Stimulated activated CD4-positive, alpha-beta T cell treated with anti-CD3 and anti-CD28 coated beads, Interleukin-4, amount 100 ng/mL, for 1 hour (primary cell): ENCODE results near the gene MSLN.

Experiments used
- DNase-seq: peaks from one replicate; pipeline ENCODE4 v3.0.0-alpha.2; 2020

Gene MSLN

DNA sequence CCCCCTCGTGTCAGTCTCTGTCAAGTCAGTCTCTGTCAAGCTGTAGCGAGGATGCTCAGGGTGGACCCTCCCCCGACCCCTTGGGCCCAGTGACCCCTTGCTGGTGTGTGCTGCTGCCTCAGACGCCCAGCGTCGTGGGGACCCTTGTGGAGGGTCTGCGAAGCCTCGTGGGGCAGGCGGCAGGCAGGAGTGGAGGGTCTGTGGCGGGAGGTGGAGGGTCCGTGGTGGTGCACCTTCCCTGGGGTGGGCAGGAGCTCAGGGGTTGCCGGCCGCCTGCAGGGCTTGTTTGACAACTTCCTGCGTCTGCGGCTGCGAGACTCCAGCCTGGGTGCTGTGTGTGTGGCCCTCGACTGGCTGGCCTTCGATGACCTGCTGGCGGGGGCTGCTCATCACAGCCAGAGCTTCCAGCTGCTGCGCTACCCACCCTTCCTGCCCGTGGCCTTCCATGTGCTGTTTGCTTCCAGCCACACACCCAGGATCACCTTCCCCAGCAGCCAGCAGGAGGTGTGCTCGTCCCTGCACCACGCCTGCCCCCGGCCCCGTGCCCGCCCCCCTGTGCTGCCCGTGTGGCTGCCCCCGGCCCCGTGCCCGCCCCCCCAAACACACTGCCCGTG is 34.4 kb downstream of the MSLN start:
- DNase-seq: no peak

DNA sequence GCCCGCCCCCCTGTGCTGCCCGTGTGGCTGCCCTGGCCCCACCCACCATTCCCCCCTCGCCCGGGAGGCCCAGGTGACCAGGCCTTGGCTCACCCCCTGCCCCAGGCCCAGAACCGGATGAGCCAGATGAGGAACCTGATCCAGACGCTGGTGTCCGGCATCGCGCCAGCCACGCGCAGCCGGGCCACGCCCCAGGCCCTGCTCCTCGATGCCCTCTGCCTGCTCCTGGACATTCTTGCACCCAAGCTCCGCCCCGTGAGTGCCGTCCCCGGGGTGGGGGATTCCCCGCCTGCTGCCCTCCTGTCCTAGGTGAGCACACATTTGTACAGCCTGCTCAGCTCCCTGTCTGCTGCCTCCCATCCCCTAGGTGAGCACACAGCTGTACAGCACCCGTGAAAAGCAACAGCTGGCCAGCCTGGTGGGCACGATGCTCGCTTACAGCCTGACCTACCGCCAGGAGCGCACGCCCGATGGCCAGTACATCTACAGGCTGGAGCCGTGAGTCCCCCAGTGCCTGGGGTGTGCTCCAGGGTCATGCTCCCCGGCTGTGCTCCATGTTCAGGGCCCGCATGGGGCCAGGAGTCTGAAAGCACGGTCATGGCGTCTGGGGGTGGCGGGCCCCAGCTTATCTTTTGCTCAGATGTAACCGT is 35.2 kb downstream of the MSLN start:
- no peak for DNase-seq

DNA sequence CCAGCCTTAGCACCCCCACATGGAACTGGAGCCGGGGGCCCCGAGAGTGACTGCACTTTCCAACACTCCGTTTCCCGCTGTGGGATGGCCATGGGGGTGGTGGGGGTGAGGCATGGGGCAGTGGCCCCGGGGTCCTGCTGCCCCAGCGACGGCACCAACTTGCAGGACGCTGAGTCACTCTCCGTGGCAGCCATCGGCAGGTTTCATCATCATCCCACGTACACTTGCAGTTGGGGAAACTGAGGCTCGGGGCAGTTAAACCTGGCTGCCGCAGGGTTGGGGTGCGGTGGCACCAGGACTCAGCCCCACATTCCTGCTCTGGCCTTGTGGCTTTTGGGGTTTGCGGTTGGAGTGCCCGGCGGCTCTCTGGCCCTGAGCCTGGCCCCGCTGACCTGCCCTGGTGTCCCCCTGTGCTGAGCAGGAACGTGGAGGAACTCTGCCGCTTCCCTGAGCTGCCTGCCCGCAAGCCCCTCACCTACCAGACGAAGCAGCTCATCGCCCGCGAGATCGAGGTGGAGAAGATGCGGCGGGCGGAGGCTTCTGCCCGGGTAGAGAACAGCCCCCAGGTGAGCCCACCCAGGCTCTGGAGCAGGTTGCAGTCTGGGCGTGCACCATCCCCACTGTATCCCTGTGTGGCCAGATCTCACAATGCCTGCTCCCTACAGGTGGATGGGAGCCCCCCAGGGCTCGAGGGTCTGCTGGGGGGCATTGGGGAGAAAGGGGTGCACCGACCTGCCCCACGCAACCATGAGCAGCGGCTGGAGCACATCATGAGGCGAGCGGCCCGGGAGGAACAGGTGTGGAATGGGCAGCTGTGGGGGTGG is 36.0 kb downstream of the MSLN start:
- no peak for DNase-seq

DNA sequence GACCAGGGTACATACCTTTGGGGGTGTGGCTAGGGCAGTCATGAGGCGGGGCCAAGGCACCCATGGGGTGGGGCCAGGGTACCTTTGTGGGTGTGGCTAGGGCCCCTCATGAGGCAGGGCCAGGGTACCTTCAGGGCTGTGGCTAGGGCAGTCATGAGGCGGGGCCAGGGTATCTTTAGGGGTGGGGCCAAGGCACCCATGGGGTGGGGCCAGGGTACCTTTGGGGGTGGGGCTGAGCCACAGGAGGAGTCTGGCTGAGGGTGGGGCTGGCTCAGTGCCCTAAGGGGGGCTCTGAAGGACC is 36.5 kb downstream of the MSLN start:
- no peak for DNase-seq

DNA sequence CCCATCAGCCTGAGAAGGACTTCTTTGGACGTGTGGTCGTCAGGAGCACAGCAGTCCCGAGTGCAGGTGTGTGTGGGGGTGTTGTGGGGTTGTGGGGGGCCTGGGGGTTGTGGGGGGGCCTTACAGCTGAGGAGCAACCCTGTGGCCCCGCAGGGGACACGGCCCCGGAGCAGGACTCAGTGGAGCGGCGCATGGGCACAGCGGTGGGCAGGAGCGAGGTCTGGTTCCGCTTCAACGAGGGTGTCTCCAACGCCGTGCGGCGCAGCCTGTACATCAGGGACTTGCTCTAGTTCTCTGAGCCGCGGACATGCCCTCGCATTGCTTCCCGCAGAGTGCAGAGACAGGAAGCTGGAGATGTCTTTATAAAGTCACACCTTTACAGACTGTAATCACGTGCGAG is 37.2 kb downstream of the MSLN start:
- no peak for DNase-seq

DNA sequence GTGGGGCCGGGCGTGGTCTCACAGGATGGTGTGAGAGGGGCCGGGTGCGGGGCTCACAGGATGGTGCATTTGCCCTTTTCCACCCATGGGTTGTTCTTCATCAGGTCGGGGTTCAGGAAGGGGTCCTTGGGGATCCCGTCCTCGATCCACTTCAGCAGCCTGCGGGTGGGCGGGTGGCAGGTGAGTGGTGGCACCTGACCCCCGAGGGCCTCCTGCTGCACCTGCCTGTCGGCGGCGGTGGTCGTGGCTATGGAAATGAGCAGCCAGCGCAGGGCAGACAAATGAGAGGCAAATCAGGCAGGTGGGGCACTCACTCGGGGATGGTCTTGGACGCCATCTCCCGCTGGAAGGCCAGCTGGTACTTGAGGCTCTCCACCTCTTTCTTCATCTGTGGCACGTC is 38.1 kb downstream of the MSLN start:
- DNase-seq: no peak

DNA sequence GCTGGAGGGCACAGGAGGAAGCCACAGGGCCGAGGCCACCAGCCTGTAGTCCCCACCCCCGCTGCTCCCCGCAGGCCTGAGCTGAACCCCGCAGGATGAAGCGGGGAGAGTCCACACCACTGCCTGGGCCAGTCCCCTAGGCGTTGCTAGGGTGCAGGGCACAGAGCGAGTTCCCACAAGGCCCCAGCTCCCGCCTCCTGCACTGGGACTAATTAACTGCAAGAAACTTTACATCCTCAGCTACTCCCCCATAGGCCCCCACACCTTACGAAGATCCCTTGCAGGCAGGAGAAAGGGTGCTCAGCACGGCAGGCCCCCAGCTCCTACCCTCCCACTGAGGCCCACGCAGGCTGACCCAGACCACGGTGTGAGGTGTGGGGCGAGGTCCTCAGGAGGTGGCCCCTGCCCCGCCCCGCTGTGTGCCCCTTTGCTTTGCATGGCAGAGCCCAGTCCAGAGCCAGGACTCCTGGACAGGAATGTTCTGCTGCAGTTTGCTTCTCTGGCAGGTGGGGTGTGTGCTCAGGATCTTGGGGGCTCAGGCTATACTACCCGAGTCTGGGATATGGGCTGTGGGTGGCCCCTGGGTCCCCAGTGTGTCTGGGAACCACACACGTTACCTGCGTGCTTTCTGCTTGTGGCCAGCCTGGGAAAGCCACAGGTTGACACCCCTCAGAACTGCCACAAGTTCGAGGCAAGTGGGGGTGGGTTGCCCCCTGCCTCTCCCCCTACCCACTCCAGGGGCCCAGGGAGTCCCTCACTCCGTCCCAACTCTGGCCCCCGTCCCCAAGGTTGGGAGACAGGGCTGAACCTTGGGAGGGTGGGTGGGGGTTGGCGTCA is 38.8 kb downstream of the MSLN start:
- no peak for DNase-seq

DNA sequence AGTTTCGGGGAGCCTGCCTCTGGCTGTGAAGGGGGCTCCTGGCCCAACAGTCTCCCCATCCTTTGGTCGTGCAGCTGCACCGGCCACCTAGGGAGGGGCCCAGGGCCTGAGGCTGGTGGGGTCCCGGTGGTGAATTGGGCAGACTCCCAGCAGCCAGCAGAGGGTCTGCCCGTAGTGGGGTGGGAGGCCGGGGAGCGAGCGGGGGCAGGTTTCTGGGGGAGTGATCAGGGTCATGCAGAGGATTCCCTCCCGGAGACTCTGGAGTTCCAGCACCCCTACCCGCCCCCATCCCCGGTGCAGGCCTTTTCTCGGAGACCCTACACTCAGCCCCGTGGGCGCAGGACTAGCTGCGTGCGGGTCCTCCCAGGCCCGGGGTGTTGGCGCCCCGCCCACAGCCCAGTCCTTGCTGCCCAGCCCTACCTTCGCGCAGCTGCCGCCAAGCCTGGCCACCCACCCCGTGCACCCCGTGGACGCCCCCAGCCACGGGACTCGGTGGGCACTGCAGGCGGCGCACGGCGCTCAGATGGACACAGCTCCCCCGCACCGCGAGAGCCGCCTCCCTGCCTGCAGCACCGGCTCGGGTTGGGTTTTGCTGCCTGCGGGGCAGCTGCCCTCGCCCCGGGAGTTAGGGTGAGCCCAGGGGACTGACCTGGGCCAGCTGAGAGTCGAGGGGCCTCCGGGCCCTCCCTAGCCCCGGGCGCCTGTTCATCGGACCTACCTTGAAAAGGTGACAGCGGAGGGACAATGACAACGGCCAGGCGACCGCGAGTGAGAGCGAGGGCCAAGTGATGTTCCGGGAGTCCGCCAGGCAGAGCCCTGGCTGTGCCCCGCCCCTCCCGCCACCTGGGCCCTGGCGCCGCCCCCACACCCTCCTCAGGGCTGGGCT is 39.7 kb downstream of the MSLN start, which contains the start of gene GNG13:
Gene GNG13, minus strand, starts transcription at position 787 of the 886 bp plus-strand sequence. CDS start 1,657 bp downstream, outside the sequence.
- DNase-seq: no peak

DNA sequence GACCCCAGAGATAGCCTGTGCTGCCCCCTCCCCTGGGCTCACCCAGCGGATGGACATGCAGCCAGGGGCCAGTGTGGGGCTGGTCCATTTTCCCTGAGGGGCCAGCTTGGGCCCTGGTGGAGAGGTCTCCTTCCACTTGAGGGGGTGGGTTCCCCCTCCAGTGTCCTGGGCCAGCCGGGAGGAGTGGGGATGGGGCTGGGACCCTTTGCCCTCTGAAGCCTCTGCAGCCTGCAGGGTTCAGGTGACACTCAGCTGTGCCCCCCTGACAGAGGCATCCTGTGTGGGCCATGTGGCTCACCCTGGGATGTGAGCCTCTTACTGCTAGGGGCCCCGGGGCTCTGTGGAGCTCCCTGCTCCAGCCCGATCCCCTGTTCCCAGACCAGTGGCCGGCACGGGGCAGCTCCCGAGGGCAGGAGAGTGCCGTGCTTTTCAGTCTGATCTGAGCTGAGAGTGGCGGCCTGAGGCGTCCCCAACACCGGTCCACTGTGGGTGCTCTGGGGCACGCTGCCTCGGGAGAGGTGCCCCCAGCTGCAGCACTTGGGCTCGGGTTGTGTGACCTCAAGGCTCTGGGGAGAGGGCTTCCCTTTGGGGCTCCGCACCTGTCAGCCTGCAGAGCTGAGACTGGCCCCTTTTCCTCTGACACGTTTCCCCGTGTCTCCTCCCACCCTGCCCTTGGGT is 40.4 kb downstream of the MSLN start:
- no peak for DNase-seq

DNA sequence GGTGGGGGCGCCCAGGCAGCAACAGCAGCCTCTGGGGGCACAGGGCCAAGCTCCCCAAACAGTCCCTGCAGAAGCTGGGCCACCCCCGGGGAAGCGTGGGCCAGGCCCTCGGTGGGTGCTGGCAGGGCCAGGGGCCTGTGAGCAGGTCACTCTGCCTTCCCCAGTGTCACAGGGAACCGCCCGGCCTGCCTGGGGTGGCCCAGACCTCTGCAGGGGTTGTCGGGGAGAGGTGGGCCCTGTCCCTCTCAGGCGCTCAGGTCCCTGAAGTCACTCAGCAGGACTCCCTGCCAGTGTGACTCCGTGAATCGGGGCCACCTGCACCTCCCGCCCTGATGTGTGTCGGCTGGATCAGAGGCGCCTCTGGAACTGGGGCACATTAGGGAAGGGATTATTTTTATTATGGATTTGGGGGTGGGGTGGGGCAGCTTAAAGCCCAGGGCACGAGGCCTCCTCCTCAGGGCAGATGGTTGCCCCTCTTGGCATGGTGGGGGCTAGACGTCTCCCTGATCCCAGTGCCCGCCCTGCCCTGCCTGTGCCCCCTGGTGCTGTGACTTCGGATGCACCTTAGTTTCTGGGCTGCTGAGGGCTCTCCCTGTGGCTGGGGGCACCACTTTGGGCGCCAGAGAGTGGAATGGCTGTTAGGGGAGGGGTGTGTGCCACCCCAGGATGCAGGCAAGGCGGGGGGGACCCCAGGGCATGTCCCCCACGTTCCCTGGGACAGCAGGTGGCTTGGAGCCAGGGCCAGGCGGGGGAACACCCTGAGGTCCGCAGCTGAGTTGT is 41.2 kb downstream of the MSLN start:
- DNase-seq: no peak

DNA sequence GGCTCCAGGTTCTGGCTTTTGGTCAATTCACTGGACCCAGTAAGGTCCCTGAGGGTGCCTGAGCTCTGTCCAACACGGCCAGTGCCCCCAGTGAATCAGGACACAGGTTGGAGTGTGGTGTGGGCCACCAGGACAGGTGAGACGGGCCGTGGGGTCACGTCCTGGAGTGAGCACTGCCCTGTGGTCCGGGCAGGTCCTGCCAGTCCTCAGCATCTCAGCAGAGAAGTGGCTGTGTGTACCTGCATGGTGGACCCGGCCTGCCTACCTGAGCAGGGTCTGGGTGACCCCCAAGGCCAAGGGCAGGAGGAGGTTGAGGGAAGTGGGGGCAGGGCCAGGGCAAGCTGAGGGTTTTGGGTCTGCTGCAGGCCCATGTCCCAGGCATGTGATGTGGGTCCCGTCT is 41.9 kb downstream of the MSLN start:
- no peak for DNase-seq

DNA sequence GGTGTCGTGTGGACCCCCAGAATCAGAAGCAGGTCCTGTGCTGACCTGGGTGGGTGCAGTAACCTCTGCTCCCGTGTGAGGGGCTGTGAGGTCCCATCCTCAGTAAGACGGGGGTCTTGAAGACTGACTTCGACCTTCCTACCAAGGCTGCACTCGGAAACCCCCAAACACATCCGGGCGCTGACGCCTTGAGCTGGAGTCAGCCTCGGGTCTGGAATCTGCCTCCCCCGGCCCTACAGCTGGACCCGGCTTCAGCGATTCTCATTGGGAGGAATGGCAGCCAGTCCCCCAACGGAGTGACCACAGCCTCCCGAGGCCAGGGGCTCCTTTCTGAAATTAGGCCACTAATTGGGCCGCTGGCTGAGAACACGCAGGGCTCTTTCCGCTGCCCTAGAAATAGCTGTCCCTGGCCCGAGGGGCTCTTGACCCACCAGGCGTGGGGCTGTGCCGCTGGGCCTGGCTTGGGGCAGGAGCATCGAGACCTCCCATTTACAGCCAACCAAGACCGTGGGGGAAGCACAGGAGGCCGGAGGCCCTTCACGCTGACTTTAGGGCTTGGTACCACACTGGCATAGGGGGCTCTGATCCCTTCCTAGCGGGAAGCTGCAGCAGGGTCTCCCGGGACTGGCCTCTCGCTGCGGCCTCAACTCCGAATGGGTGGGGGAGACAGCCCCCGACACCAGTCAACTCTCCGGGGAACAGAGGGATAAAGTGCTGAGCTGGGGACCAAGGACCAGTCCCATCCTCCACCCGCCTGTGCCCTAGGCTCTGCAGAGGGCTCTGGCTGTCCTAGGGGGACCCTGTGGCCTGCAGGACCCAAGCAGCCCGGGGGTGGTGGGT is 42.6 kb downstream of the MSLN start:
- no peak for DNase-seq

DNA sequence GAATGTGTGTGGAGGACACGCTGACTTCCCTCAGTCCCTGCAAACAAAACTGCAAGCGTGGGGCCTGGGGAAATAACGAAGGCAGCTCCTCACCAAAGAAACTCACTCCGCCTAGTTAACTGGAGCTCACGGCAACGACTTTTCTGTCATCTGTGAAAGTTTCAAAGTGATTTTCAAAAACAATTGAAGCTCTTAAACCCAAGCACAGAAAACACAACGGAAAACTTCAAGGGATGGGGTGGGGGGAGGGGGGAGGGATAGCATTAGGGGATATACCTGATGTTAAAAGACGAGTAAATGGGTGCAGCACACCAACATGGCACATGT is 43.2 kb downstream of the MSLN start:
- no peak for DNase-seq

DNA sequence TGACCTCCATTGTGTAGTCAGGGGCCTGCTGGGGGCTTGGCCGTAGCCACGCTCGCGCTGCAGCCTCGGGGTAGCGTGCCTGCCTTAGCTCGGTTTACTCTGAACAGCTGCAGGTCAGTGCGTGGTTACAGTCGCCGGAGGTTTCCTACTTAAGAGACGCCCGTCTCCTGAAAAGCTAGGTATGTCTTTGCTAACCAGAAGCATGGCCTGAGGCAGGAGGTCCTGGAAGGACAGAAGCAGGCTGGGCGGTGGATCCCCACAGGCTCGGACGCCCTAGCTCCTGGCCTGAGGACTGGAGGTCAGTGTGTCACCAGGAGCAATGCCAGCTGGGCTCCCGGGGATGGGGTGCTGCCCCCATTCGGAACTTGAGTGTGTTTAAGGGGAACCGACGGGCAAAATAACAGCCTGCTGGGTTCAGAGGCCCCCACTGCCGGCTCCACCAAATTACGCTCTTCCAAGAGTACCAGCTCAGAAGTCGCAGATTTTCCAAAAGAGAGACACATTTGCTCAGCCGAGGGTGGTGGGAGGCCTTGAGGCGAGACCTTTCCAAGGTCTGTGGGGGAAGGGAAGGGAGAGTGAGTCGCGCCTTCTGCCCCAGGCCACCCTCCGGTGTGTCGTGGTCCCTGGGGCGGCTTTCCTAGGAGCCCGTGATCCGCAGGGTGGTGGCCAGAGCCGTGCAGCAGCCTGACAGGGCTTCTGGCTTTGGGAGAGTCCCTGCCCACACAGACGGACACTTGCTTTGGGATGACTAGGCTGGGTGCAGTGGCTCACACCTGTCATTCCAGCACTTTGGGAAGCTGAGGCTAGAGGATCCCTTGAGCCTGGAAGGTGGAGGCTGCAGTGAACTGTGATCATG is 43.9 kb downstream of the MSLN start:
- DNase-seq: no peak

DNA sequence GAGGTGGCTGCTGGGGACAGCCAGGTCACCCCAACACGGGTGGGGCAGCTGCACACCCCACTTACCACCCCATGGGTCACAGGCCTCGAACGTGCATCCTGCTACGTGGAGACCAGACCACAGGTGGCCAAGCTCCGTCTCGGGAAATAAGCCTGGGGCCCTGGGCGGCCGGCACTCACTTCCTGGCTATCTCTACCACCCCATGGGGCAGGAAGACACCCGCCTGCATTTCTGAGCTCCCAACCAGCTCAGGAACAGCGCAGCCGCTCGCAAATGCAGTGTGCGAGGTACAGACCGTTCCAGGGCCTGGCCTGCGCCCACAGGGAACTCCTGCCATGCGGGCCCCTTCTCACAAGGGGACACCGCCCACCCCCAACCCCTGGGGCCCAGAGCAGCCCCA is 44.9 kb downstream of the MSLN start:
- DNase-seq: no peak

DNA sequence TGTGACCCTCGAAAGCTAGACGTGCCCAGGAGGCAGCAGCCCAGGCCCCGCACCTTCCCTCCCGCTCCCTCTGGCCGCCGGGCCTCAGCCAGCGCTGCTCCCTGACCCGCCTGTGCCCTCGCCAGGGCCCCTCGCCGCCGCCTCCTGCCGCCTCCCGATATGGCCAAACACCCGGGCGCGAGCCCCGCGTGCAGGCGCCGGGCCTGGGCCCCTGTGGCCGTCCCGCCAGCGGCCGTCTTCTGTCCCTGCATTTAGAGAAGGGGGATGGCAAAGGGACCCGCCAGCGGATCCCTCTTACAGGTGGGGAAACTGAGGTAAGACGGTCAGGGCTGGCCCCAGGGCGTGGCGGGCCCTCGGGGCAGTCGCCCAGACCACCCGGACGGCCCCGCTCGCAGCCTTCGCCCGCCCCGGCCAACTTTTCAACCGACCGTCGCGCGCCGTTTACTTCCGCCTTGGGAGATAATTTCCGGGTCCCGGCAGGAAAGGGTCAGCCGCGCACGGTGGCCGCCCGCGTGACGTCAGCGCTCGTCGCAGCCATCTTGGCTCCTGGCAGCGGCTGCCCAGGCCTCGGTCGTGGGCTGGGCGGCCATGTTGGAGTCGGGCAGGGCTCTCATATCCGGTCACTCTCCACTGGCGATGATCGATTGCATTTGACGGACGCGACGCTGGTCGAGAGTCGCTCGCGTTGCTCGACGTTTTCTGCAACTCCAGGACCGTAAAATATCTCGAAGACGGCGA is 47.0 kb downstream of the MSLN start:
- DNase-seq: peak; percentile 84

DNA sequence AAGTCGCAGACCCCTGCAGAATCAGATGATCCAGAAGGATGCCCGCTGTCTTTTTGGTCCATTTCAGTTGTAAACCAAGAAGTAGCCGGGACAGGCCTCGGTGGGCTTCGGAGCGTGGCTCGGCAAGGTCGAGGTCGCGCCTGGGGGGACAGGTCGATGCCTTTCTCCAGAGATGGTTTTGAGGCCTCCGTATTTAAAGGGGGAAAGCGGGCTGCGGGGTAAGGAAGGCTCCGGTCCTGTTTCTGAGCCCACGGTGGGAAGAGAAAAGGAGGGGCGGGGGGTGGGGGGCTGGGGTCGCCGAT is 47.5 kb downstream of the MSLN start:
- no peak for DNase-seq

DNA sequence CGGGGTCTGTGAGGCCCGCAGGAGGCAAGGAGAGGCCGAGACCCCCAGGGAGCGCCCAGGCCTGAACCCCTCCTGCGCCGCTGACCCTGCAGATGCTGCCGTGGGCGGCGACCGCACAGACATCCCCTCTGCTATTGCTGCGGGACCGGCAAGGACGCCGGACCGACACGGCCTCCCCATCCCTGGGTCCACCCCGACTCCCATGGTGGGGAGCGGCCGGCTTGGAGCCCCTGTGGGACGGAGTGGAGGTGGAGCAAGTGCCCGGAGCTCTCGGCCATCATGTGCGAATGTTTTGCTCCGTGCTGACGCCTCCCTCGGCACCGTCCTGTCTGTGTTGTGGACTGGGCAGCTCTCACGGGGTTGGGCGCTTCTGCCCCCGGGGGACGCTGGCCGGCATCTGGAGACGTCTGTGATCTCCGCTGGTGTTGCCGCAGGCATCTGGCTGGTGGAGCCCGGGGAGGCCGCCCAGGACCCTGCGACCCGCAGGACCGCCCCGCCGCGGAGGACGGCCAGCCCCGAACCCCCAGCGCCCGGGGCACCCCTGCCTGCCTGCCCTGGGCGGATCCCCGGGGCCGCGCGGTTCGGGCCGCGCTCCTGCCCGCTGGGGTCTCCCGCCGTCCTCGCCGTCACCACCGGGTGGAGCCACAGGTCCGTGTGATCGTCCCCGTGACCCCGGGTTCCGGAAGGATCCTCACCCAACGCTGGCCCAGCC is 52.8 kb downstream of the MSLN start:
- peak; percentile 62 for DNase-seq
